GM21423 (cell line): ENCODE measurements around the gene SQOR.
A peak's percentile ranks its signal among the peaks of the same experiment; 100 is the strongest.

ENCODE experiments used
- ATAC-seq: cut with Tn5 transposase; IDR thresholded peaks from one replicate; pipeline ENCODE4 v1.9.1; 2021; ENCODE audit warnings: mild to moderate bottlenecking, moderate library complexity; ENCODE audit not compliant: unreplicated experiment

SQOR gene

DNA sequence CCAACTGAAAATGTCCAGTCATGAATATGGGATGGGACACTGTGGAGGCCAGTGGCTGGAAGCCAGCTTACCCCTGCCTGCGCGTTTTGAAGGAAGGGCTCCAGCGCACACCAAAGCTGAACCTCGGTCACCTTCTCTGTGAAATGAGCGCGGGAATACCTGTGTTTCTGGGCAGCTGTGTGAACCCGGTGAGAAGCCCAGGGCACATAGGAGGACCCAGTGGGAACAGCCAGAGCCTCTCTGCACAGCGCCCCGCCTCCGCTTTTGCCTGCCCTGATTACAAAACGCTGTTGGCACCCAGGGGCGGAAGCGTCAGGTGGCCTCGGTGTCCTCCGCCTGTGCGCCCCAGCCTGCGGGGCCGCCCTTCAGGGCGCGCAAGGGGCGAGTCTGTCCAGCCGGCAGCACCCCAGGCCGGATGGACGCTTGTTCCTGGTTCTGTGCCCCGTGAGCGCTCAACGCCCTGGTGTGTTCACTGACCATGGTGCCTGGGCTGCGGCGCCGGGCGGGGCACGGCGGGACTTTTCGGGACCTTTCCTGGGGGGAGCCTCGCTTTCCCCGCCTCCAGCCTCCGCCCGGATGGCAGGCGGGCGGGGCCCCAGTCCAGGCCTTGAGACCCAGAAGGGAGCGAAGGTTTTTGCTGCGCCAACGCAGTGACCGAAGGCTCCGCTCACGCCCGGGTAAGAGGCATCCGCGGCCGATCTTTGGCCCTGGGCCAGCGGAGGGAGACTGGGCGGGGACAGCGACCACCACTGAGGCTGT is at the start of gene SQOR:
TSS of gene SQOR (plus strand) at position 598 of the 759 bp plus-strand sequence. CDS start 23,895 bp downstream, outside the sequence.
- ATAC-seq, result peak; percentile 68

DNA sequence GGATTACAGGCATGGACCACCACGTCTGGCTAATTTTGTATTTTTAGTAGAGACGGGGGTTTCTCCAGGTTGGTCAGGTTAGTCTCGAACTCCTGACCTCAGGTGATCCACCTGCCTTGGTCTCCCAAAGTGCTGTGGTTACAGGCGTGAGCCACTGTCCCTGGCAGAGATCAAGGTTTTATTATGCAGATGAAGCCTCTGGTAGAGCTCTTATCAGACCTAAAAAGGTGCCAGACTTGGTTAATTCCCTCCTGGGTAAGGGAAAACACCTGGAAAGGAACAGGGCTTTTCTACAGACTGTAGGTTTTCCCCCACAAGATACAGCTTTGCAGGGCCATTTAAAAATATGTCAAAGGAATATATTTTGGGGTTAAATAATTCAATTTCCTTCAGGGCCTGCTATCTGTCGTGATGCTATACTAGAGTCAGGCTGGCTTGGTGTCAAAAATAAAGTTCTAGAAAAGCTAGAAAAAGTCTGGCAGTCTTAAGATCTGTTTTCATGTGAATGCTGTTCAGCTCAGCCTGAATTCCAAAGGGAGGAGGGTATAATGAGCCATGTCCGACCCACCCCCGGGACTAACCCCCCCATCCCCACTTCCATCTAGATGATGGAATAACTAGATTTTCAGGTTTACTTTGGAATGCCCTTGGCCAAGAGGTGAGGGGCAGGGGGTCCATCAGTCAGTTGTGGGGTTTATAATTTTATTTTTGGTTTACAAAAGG is 49.6 kb upstream of the SQOR start:
- ATAC-seq, result no peak

- no peak for ATAC-seq
Measured at GRCh38 chr15:45586125-45586524, 48.7 kb upstream of the SQOR start.

GRCh38 chr15:45586601-45587094 is 48.2 kb upstream of the SQOR start:
- ATAC-seq, result peak; percentile 9

DNA sequence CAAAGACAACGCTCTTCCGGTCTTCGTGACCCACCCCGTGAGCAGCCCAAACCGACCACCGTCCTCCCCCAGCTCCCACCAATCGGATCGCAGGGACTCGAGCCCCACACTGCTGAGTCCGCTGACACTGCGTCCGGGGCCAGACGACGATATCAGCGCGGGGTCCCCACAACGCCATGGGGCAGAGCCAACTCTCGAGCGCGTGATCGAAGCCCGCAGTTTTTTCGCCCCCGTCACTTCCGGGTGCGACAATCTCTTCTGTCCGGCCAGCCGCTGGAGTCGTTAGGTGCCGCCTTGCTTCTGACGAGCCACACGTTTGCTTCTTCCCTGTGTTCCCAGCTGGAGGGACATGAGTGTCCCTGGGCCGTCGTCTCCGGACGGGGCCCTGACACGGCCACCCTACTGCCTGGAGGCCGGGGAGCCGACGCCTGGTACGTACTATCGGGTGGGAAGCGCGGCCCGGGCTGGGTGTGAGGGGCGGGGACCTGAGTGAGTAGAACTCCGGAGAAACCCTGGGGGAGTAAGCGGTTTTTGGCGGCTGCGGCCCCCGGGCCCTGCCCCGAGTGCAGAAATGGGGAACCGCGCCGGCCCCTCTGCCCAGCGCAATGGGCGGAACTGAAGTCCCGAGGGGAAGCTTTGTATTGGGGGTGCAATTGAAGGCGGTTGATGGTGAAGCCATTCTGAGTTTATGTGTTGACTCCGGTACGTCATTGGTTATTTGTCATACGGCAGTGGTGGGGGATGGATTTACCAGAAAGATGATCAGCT is 47.5 kb upstream of the SQOR start, which contains the start of gene BLOC1S6:
TSS of gene BLOC1S6 (plus strand) at position 285 of the 768 bp plus-strand sequence. CDS start at position 350, 65 bp downstream.
- peak; percentile 79 for ATAC-seq

GRCh38 chr15:45587863-45588170 is 47.0 kb upstream of the SQOR start:
- ATAC-seq, result no peak

DNA sequence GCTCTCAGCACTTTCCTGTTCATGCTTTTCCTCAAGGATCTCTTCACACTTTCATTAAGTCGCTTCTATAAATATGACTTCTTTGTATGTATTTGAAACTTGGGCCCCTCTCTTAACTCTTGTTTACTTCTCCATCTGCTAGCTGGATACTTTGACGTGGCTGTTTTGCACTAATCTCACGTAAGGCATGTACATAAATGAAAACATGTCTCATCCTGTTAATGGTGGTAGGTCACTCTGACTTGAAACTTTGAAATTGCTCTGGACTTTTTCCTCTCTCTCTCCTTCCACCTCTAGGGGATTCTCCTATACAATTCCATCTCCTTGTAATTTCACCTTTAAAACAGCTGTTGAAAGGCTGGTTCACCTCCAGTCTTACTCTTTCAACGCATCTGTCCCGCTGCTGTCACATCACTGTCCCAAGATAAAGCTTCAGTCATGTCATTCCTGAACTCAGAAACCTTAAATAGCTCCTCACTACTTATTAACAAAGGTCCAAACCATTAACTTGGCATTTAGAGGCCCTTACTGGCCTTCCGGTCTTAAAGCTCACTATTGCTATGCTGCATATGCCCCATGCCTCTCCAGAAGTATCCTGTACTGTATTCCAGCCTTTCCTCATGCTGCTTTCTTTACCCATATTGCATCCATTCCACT is 46.5 kb upstream of the SQOR start:
- ATAC-seq, result no peak

DNA sequence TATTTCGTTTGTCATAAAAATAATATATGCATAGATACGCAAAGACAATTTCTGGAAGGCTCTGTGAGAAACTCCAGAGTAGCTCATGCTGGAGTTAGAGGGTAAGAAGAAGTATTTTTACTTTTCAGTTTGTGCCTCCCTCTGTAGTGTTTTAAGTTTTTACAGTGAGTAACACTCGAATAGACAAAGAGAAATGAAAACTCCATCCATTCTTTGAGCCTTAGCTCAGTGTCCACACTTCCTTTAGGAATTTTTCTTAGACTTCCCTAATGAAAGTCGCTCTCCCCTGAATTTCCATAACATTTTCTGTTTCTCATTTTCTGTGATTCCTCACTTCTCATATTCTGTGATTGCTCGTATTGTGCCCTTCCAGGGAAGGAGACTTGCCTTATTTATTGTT is 45.6 kb upstream of the SQOR start:
- ATAC-seq, result no peak

DNA sequence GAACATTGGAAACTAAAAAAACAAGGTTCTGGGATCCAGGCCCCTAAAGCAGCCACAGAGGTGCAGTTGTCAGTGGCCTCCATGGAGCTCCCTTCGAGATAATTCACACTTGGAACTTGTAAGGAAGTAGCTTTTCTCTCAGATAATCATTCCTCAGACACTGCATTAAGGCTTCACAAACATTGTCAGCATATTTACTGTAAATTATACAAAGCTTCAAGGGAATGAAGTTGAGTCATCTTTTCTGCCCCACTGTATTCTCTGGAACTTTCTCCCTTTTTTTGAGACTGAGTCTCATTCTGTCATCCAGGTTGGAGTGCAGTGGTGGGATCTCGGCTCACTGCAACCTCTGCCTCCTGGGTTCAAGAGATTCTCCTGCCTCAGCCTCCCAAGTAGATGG is 40.5 kb upstream of the SQOR start:
- ATAC-seq, result no peak

DNA sequence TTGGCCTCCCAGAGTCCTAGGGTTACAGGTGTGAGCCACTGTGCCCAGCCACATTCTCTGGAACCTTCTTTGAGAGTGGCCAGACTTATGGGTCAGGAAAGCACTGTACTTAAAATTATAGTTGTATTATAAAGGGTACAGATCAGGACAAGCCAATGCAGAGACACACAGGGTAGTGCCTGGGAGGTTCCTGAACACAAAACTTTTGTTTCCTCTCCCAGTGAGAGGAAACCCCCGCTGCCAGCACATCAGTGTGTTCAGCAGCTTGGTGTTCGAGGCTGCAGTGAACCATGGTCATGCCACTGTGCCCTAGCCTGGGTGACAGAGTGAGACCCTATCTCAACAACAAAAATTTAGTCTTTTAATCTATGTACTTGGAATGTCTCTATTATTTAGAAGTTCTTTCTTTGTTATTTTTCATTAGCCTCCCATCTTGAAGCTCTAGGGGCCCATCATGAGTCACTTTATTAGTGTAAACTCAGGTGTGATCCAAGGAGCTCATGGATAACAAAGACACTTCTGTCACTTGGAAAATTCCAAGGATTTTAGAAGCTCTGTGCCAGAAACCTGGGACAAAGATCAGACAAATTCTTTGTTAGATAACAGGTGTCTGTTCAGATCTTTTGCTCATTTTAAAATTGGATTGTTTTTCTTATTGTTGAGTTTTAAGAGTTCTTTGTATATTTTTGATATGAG is 39.8 kb upstream of the SQOR start:
- no peak for ATAC-seq

GRCh38 chr15:45603881-45604280 is 30.9 kb upstream of the SQOR start:
- ATAC-seq, result no peak

DNA sequence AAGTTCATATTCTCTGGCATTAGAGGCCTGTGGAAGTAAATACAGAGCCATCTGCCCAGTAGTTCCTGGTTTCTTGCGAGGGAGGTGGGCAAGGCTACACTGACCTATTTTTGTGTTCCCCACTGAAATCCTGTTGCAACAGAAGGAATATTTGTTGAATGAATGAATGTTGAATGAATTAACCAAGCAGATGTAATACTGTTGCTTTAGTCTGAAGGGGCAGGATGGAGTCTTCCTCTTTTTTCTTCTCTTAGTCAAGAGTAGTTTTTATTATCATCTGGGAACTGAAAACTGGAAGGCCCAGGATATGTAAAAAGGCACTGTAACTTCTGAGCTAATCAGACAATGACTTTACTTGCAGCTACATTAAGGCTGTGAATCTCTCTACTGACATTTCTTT is 30.5 kb upstream of the SQOR start:
- ATAC-seq, result no peak

DNA sequence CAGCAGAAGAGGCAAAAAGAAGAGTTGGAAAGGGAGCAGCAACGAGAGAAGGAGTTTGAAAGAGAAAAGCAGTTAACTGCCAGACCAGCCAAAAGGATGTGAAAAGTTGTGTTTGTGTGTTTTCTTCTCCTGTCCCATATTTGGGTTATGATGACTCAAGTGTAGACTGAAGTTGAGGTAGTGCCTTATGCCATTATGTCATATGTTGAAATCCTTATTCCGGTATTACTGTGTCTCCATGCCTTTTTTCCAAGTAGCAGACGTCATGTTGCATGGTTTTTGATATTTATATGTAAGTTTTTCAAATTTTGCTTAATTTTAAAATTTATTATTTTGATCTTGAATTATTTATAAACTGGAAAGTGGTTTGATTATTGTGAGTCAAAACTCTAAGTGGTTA is 28.4 kb upstream of the SQOR start:
- ATAC-seq, result no peak

GRCh38 chr15:45606841-45607240 is 28.0 kb upstream of the SQOR start:
- no peak for ATAC-seq

DNA sequence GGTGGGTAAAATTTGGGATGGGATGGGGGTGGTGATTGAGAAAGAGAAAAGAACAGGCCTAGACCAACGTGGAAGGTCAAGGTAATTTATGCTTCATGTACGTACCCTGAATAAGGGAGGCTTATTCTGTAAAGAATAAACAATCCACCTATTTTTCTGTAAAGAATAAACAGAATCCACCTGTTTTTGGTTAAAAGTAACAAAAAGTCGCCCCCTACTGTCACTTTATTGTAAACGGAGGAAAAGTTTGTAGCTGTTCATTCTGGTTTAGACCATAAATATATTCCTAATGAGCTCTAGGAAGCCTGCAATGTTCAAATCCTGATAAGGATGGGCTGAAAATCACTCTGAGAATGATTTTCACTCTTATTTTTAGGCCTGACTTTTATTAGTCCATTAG is 23.5 kb upstream of the SQOR start:
- no peak for ATAC-seq

- ATAC-seq, result no peak
Measured at GRCh38 chr15:45612790-45613415, 21.9 kb upstream of the SQOR start.

- no peak for ATAC-seq
Measured at GRCh38 chr15:45616901-45617323, 17.9 kb upstream of the SQOR start.

- no peak for ATAC-seq
Measured at GRCh38 chr15:45618813-45619212, 16.0 kb upstream of the SQOR start.

GRCh38 chr15:45628136-45628535 is 6.7 kb upstream of the SQOR start:
- ATAC-seq, result no peak
